Measurements from ENCODE around the gene NFS1. TPM values are rescaled to one million over a fixed set of nuclear protein-coding genes. Genes with fewer than 3 reads are reported as not detected.

The NFS1 gene
- total RNA-seq, 2 donors from 2014 or later = 17.0 to 30.9 TPM

GRCh38 chr20:35669681-35670080 is 29.5 kb downstream of the NFS1 start:
- Histone ChIP-seq H3K36me3 (ENCODE audit: control insufficient read depth, insufficient read depth, low read length) (peaks cover 16% of the 10 kb centered on the region), H3K4me3 (ENCODE audit: low read length) (no peak overlapping the region), H3K27me3 (ENCODE audit: control insufficient read depth, insufficient read depth, low read length, poor library complexity, severe bottlenecking) (no peaks in the 10 kb centered on the region), H3K27ac (ENCODE audit: low read depth, low read length) (no peak overlapping the region), H3K4me1 (ENCODE audit: control insufficient read depth, insufficient read depth, low read length) (no peaks in the 10 kb centered on the region), H3K9me3 (ENCODE audit: control insufficient read depth, low read length) (no peaks in the 10 kb centered on the region), H3K9ac (ENCODE audit: extremely low read depth, low read length, poor library complexity, severe bottlenecking) (no peak overlapping the region)
- H3K27me3 Mint-ChIP-seq (ENCODE audit: insufficient read depth) = no peaks in the 10 kb centered on the region
- H3K36me3 Mint-ChIP-seq (ENCODE audit: low read depth) = peaks cover 31% of the 10 kb centered on the region
- 86 to 100% methylated on average over 1 of the region's 1 CpG for WGBS, 2 experiments (ENCODE audit: insufficient coverage in 1 of 2, insufficient read length in 1 of 2)
- no peaks in the 10 kb centered on the region for H3K9me3 Mint-ChIP-seq
- TF ChIP-seq CTCF (conservative IDR thresholded peaks at IDR 0.05) = no peak
- H3K27ac Mint-ChIP-seq = no peak overlapping the region
- H3K4me1 Mint-ChIP-seq = peaks cover 2% of the 10 kb centered on the region
- no peak overlapping the region for H3K4me3 Mint-ChIP-seq
- no peak for DNase-seq

GRCh38 chr20:35669221-35669620 is 29.9 kb downstream of the NFS1 start:
- no peaks in the 10 kb centered on the region for H3K9me3 ChIP-seq (ENCODE audit: control insufficient read depth, low read length)
- no peak for TF ChIP-seq CTCF (conservative IDR thresholded peaks at IDR 0.05)
- 93 to 96% methylated on average over 4 to 5 of the region's 5 CpGs for WGBS, 2 experiments (ENCODE audit: insufficient coverage in 1 of 2, insufficient read length in 1 of 2)
- no peaks in the 10 kb centered on the region for H3K9me3 Mint-ChIP-seq
- no peaks in the 10 kb centered on the region for H3K4me1 ChIP-seq (ENCODE audit: control insufficient read depth, insufficient read depth, low read length)
- no peak overlapping the region for H3K27ac ChIP-seq (ENCODE audit: low read depth, low read length)
- H3K36me3 Mint-ChIP-seq (ENCODE audit: low read depth) = peaks cover 31% of the 10 kb centered on the region
- H3K36me3 ChIP-seq (ENCODE audit: control insufficient read depth, insufficient read depth, low read length) = peaks cover 16% of the 10 kb centered on the region
- H3K4me3 Mint-ChIP-seq = no peak overlapping the region
- no peaks in the 10 kb centered on the region for H3K27me3 Mint-ChIP-seq (ENCODE audit: insufficient read depth)
- DNase-seq = no peak
- H3K4me1 Mint-ChIP-seq = peaks cover 2% of the 10 kb centered on the region
- H3K4me3 ChIP-seq (ENCODE audit: low read length) = no peak overlapping the region
- no peak overlapping the region for H3K27ac Mint-ChIP-seq
- no peaks in the 10 kb centered on the region for H3K27me3 ChIP-seq (ENCODE audit: control insufficient read depth, insufficient read depth, low read length, poor library complexity, severe bottlenecking)
- no peak overlapping the region for H3K9ac ChIP-seq (ENCODE audit: extremely low read depth, low read length, poor library complexity, severe bottlenecking)

- Histone ChIP-seq H3K4me3 (ENCODE audit: low read length) (no peak overlapping the region), H3K9ac (ENCODE audit: extremely low read depth, low read length, poor library complexity, severe bottlenecking) (no peak overlapping the region), H3K4me1 (ENCODE audit: control insufficient read depth, insufficient read depth, low read length) (no peaks in the 10 kb centered on the region), H3K27ac (ENCODE audit: low read depth, low read length) (no peak overlapping the region), H3K27me3 (ENCODE audit: control insufficient read depth, insufficient read depth, low read length, poor library complexity, severe bottlenecking) (no peaks in the 10 kb centered on the region), H3K36me3 (ENCODE audit: control insufficient read depth, insufficient read depth, low read length) (peaks cover 13% of the 10 kb centered on the region), H3K9me3 (ENCODE audit: control insufficient read depth, low read length) (no peaks in the 10 kb centered on the region)
- H3K4me1 Mint-ChIP-seq = peaks cover 21% of the 10 kb centered on the region
- H3K27ac Mint-ChIP-seq = no peak overlapping the region
- DNase-seq = no peak
- no peak overlapping the region for H3K4me3 Mint-ChIP-seq
- H3K27me3 Mint-ChIP-seq (ENCODE audit: insufficient read depth) = no peaks in the 10 kb centered on the region
- H3K36me3 Mint-ChIP-seq (ENCODE audit: low read depth) = peaks cover 10% of the 10 kb centered on the region
- no peaks in the 10 kb centered on the region for H3K9me3 Mint-ChIP-seq
- TF ChIP-seq CTCF (conservative IDR thresholded peaks at IDR 0.05) = no peak
- 96 to 98% methylated on average over 5 to 14 of the region's 17 CpGs for WGBS, 2 experiments (ENCODE audit: insufficient coverage in 1 of 2, insufficient read length in 1 of 2)
These were observed 33.2 kb downstream of the NFS1 start for GRCh38 chr20:35665949-35666288.

All from endodermal cell (in vitro differentiated cells).